C4-2B (cell line): ENCODE measurements around the gene CCDC28A.

Source experiments
- CTCF ChIP-seq: fragments of 450-650 bp; conservative IDR thresholded peaks from 2 replicates; pipeline ENCODE4 v1.5.1; 2017; ENCODE audit warnings: mild to moderate bottlenecking
- ZFX ChIP-seq: fragments of 450-650 bp; IDR thresholded peaks from 2 replicates; pipeline ENCODE4 v1.6.1; 2017

GRCh38 chr6:138734585-138734984, 39.0 kb upstream of the CCDC28A start:
- no peak for TF ChIP-seq CTCF
- TF ChIP-seq ZFX = no peak
